HEK293T (cell line): Measurements from ENCODE around the gene ABO.

Experiments used
- ARNT ChIP-seq: fragments of 450-650 bp; IDR thresholded peaks from 2 replicates; pipeline ENCODE4 v1.6.1; 2017; ENCODE audit warnings: mild to moderate bottlenecking
- BHLHE40 ChIP-seq: fragments of 450-650 bp; IDR thresholded peaks from 2 replicates; pipeline ENCODE4 v1.6.1; 2016; ENCODE audit warnings: mild to moderate bottlenecking, moderate library complexity, borderline replicate concordance
- CTBP1 ChIP-seq: fragments of 450-650 bp; IDR thresholded peaks from 2 replicates; pipeline ENCODE4 v1.6.1; 2016; ENCODE audit warnings: borderline replicate concordance
- ELF4 ChIP-seq: fragments of 450-650 bp; IDR thresholded peaks from 2 replicates; pipeline ENCODE4 v1.6.1; 2017; ENCODE audit warnings: antibody characterized with exemption
- FOXA1 ChIP-seq: fragments of 450-650 bp; IDR thresholded peaks from 2 replicates; pipeline ENCODE4 v1.6.1; 2016; ENCODE audit warnings: mild to moderate bottlenecking
- FOXK2 ChIP-seq: fragments of 450-650 bp; IDR thresholded peaks from 2 replicates; pipeline ENCODE4 v1.6.1; 2016; ENCODE audit warnings: mild to moderate bottlenecking
- FOXM1 ChIP-seq: fragments of 450-650 bp; IDR thresholded peaks from 2 replicates; pipeline ENCODE4 v1.6.1; 2017; ENCODE audit warnings: mild to moderate bottlenecking, borderline replicate concordance
- L3MBTL2 ChIP-seq: fragments of 450-650 bp; conservative IDR thresholded peaks from 2 replicates; pipeline ENCODE4 v1.6.1; 2016; ENCODE audit warnings: mild to moderate bottlenecking
- PKNOX1 ChIP-seq: fragments of 450-650 bp; IDR thresholded peaks from 2 replicates; pipeline ENCODE4 v1.6.1; 2016
- SP1 ChIP-seq: fragments of 450-650 bp; IDR thresholded peaks from 2 replicates; pipeline ENCODE4 v1.6.1; 2017
- SUZ12 ChIP-seq: fragments of 450-650 bp; IDR thresholded peaks from 2 replicates; pipeline ENCODE4 v1.6.1; 2016; ENCODE audit warnings: mild to moderate bottlenecking

DNA sequence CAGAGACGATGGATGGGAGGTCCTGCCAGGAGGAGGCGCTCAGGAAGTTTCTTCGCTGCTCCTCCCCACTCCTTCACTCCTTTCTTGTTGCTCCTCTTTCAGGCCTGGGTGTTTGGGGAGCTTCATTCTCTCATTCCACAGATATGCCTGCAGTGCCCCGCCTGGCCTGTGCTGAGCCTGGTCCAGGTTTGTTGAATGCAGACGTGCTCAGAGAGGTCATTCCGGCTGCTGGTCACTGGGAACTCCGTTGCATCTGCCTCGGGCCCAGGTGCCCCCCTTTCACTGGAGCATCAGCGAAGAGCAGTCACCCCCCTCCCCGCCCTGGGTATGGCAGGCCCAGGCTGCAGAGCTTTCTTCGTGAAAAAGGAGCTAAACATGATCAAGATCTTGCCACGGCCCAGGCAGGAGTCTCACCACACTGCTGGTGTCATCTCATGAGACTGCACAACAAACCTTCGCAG lies 45.5 kb upstream of the ABO start:
- TF ChIP-seq BHLHE40 (no peak), FOXA1 (no peak), SP1 (no peak), ELF4 (no peak), CTBP1 (no peak), L3MBTL2 (no peak), PKNOX1 (no peak), FOXK2 (no peak), FOXM1 (no peak), ARNT (no peak), SUZ12 (no peak)
